Neural progenitor cell (in vitro differentiated cells): ENCODE results near the gene COA4.

Experiments used
- CTCF ChIP-seq: fragments of 200-600 bp; sonication (generic); IDR thresholded peaks from 2 replicates; pipeline ENCODE4 v1.5.1; 2017; ENCODE audit warnings: antibody characterized with exemption, mild to moderate bottlenecking
- EZH2 ChIP-seq: fragments of 200-600 bp; sonication (generic); IDR thresholded peaks from 2 replicates; pipeline ENCODE4 v1.6.1; 2017; ENCODE audit warnings: antibody characterized with exemption, mild to moderate bottlenecking, moderate library complexity
- EZH2phosphoT487 ChIP-seq: fragments of 200-600 bp; sonication (generic); IDR thresholded peaks from 2 replicates; pipeline ENCODE4 v1.6.1; 2017; ENCODE audit warnings: antibody characterized with exemption

GRCh38 chr11:73875840-73876239 lies 806 bp downstream of the COA4 start:
- no peak for TF ChIP-seq CTCF
- TF ChIP-seq EZH2, result no peak
- TF ChIP-seq EZH2phosphoT487, result no peak
